Stimulated activated CD8-positive, alpha-beta memory T cell treated with anti-CD3 and anti-CD28 coated beads, Interleukin-4, amount 100 ng/mL, for 4 hours (primary cell): Measurements from ENCODE around the gene METRNL.

ENCODE experiments used
- DNase-seq, 2 donors: peaks; one replicate each; pipeline ENCODE4 v3.0.0-alpha.2; 2020; ENCODE audit warnings: low read depth in 2 of 2, low spot score in 1 of 2

The METRNL gene

DNA sequence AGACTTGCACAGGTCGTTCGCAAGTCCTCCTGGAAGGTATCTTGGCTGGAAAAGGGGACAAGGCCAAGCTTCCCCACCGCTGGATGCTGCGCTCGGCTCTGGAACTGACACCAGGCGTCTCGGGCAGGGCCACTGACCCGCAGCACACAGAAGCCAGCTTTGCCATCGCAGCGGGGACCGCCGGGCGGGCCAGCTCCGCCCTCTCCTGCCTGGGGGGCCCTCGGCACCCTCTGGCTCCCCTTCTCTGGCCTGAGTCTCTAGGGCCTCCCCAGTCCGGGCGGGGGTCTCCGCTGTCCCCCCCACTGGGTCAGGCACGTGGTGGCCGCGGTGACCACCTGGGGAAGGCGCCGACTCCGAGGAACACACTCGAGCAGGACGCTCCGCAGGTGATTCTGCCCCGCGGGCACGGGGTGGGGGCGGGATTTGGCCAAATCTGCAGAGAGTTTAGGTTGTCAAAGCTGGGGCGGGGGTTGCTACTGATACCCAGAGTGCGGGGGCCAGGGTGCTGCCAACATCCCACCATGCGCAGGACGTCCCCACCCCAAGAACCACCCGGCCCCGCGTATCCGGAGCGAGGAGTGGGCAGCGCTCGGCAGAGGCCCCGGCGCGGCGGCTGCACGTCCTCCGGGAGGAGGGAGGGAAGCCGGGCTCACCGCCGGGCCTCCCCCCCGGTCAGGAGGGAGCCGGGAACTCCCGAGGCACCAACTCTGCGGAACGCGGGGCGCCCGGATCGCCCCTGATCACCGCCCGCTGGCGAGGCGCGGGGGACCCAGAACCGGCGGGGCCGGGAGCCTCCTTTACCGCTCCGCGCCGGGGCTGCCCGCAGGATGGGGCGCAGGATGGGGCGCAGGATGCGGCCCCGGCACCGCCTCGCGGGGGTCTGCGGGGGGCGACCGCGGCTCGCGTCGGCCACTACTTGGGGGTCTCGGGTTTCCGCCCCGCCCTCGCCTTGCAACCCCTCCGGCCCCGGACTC lies 744 bp upstream of the METRNL start:
- no peak for DNase-seq

GRCh38 chr17:83079766-83080578 lies 563 bp downstream of the METRNL start:
- no peak for DNase-seq

DNA sequence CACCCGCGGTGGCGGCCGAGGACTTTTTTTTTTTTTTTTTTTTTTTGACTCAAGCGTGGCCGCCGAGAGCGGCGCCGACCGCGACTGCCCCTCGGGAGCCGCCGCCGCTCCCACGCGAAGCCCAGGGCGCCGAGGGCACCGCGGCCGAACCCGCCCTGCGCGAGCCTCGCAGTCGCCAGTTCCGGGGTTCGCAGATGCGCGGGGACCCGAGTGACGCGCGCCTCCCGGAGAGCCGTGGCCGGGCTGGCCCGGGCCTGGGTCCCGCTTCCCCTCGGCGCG lies 1.1 kb downstream of the METRNL start:
- DNase-seq, result no peak

DNA sequence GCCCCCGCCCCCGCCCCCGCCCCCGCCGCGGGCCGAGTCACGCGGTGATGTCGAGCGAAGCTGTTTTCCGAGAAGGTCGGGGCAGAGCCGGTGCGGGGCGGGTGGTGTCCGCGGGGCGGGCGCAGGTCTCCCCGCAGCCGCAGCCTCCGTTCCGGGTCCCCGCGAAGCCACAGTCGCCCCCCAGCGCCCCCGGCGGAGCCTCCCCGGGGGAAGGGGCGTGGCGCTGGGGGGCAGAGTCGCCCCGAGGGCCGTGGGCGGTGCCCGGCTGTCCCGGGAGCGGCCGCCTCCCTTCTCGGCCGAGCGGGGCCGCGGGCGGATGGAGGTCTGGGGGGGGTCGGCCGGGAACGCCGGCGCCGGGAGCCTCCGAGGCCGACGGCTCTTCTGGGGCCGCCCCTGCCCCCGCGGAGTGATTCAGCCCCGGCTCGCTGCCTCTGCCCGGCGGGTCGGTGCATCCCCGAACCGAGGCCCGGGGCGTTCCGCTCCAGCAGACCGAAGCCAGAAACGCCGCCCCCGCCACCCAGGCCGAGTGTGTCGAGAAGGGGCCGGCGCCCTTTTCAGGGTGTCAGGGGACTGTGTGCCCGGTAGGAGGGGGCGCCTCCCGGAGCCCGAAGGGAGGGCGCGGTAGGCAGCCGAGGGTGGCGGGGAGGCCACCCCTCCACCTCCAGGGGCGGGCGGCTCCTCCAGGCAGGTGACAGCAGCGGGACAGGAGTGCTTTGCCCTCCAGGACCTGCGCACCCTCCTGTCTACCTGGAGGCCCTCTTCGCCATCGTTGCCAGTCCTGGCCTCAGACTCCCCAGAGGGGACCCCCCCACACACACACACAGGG lies 1.7 kb downstream of the METRNL start:
- peak; percentile 20 to 29 for DNase-seq

DNA sequence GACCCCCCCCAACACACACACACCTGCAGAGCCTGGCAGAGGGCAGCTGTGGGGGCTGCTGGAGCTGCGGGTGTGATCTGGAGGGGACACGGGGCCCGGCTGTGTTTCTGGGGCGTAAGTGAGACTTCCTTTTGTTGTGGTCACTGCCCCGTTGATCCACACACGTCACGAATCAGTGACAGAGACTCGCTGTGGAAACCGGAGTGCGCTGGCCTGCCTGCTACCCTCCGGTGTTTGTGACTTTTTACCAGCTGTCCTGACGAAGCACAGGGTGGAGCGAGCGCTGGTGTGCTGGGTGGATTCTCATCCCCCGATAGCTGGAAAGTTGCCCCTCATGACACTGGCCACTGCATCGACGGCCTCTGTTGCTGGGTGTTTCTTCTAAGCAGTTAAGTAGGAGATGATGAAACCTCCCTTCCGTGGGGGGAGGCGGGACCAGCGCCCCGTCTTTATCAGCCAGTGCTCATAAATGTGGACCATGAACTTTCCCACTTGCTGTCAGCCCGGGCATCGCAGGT lies 2.3 kb downstream of the METRNL start:
- peak in 1 of 2 donors; percentile 26 for DNase-seq

- DNase-seq, result no peak
These were observed 3.0 kb downstream of the METRNL start for GRCh38 chr17:83082424-83082823.

- DNase-seq, result no peak
These were observed 3.5 kb downstream of the METRNL start for GRCh38 chr17:83082909-83083367.

GRCh38 chr17:83083368-83084201 lies 4.2 kb downstream of the METRNL start:
- peak; percentile 27 to 74 for DNase-seq

DNA sequence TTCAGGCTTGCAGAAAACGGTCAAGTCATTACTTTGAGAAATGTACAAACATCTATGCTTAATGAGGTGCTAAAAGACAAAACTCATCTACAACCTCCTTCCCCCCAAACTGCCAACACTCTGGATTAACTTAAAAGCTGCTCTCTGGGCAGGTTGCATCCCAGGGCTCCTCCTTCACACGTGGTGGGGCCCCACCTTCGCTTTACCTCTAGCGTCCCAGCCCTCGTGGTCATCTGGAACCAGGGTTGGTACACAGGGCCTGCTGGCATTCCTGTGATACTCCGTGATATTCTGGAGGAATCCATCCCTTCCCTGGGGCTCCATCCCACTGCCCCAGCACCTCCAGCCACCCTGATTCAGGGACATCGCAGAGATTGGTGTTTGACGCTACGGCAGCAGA lies 4.8 kb downstream of the METRNL start:
- DNase-seq, result no peak

- no peak for DNase-seq
These were observed 5.2 kb downstream of the METRNL start for GRCh38 chr17:83084621-83085056.

- DNase-seq, result no peak
These were observed 5.7 kb downstream of the METRNL start for GRCh38 chr17:83085103-83085502.

DNA sequence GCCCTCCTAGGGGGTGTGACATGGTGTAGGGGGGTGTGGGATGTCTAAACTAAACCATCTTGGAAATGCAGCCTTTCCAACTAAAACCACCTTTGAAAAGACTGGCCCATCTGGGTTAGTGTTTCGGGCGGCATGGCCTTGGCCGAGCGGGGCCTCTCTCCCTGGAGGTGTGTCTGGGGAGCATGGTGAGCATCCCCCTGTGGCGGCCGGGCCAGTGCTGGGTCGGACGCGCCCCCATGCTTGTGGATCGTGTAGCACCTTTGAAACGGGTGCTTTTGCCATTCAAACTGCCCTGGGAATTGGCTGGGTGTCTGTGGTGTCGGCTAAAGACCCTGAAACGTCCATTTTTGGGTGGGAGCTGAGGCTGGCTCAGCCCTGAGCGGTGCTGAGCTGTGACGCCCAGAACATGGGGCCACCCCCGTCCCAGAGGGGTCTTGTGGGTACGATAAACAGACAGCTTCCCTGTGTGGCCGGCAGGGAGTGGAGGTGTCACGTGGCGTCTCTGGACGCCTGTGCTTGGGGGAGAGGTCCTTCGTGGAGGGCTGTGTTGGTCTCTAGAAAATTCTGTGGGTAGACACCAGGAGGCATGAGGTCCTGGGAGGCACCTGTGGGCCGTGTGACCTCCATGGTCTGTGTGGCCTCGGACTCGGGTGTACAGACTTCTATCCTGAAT lies 6.3 kb downstream of the METRNL start:
- DNase-seq, result no peak

DNA sequence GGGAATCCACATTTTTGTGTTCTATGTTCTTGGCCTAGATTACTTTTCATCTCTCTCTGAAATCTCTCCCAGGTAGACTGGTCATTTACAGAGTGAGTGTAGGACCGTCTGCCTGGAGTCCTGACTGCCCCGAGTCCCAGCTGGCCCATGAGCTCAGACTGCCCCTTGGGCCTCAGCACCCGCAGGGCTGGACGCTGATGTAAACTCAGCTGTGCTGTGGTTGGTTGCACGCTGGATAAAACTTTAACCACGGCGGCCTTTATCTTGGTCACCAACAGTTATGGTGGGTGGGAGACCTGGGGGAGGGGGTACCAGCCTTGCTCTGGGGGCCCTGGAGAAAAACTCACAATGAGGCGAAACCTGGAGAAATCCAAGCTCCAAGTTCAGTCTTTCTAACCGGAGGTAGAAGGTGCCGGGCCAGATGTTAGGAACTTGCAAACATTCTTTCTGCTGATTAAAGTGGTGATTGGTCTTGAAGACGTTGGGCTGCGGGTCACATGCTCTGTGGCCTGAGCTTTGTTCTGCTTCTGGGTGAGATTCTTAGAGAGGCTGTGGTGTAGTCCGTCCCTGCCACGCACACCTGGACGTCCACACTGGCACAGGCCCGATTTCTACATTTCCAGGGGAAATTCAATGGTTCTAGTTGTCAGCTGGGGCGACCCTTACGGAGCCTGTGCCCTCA lies 6.9 kb downstream of the METRNL start:
- no peak for DNase-seq

DNA sequence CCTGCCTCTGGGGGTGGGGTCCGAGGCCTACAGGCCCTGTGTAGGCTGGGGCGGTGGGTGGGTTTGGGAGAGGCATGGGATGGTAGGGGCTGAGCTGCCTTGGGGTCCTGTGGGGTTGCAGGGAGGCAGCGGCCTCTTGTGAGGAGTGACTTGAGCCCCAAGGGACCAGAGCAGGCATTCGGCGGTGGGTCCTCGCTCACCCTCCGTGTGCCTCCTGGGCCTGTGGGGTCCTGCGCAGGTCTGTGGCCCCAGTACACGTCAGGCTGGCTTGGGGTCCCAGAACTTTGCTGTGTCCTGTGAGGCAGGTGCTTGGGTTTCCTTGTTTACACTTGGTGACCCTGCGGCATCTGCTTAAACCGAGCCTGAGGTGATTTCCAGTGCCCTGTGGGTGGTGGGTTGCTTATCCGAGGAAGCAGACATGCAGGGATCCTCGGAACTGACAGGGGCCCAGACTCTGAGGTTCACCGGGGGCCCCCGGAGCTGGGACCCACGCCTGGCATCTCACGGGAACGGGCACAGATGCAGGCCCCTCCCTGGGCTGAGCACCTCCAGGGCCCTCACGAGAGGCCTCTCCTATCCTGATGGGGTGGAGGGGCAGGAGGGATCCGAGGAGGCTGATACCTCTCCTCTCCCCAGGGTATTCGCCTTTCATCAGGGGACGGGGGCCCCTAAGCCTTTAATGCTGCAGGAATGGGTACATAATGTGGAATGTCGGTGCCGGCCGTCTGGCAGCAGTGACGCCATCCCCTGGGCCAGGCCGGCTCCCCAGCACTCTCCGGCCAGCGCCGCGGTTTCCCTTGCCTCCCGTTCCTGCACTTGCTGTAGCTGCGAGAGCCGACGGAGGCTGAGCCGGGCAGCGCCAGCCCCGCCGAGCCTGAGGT lies 7.7 kb downstream of the METRNL start:
- no peak for DNase-seq

- no peak for DNase-seq
These were observed 8.5 kb downstream of the METRNL start for GRCh38 chr17:83087788-83088360.

DNA sequence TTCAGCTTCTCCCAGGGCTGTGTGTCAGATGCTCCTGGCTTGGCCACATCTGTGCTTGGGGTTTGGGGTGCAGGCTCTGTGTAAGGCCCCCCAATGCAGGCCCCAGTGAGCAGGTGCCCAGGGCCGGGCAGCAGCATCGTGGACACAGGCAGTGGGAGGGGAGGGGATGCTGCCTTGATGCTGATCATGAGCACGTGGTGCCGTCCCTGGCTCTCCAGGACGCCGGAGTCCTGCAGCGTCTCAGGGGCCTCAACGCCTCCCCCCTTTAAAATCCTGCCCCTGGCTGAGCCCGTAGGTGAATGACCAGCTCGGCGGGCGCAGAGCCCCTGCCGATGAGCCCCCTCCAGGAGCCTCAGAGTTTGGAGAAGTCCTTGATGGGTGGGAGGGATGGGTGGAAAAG lies 9.0 kb downstream of the METRNL start:
- no peak for DNase-seq

- DNase-seq, result no peak
These were observed 9.5 kb downstream of the METRNL start for GRCh38 chr17:83088909-83089308.
